HG02943 (cell line): ENCODE results near the gene MAP2K1.
"Not testable (repeated sequence)": the region's sequence is repeated elsewhere in the genome, so short reads cannot be mapped to it uniquely, and the experiment has no call there.

Experiments used
- ATAC-seq: cut with Tn5 transposase; IDR thresholded peaks from one replicate; pipeline ENCODE4 v1.9.1; 2021; ENCODE audit warnings: mild to moderate bottlenecking, low read depth, moderate library complexity; ENCODE audit not compliant: unreplicated experiment

MAP2K1 gene

GRCh38 chr15:66419471-66419870, 32.8 kb downstream of the MAP2K1 start:
- no peak for ATAC-seq

- no peak for ATAC-seq
These were observed 35.6 kb downstream of the MAP2K1 start for GRCh38 chr15:66422347-66422746.

GRCh38 chr15:66423149-66423548, 36.4 kb downstream of the MAP2K1 start:
- ATAC-seq: no peak

- no peak for ATAC-seq
These were observed 38.4 kb downstream of the MAP2K1 start for GRCh38 chr15:66424963-66425612.

GRCh38 chr15:66425837-66426236, 39.1 kb downstream of the MAP2K1 start:
- ATAC-seq: no peak

- ATAC-seq: no peak
These were observed 42.4 kb downstream of the MAP2K1 start for GRCh38 chr15:66429117-66429516.

GRCh38 chr15:66429546-66429945, 42.8 kb downstream of the MAP2K1 start:
- no peak for ATAC-seq

GRCh38 chr15:66430627-66431255, 44.0 kb downstream of the MAP2K1 start:
- no peak for ATAC-seq

- ATAC-seq: no peak
These were observed 47.0 kb downstream of the MAP2K1 start for GRCh38 chr15:66433726-66434125.

- no peak for ATAC-seq
These were observed 53.8 kb downstream of the MAP2K1 start for GRCh38 chr15:66440501-66440900.

- ATAC-seq: no peak
These were observed 65.7 kb downstream of the MAP2K1 start for GRCh38 chr15:66452420-66452819.

- no peak for ATAC-seq
These were observed 66.4 kb downstream of the MAP2K1 start for GRCh38 chr15:66452971-66453580.

GRCh38 chr15:66454143-66454542, 67.4 kb downstream of the MAP2K1 start:
- ATAC-seq: no peak

- no peak for ATAC-seq
These were observed 69.5 kb downstream of the MAP2K1 start for GRCh38 chr15:66456211-66456610.

GRCh38 chr15:66459818-66460615, 73.3 kb downstream of the MAP2K1 start:
- no peak for ATAC-seq

- ATAC-seq: not testable (repeated sequence)
These were observed 74.6 kb downstream of the MAP2K1 start for GRCh38 chr15:66461294-66461693.

GRCh38 chr15:66461917-66462316, 75.2 kb downstream of the MAP2K1 start:
- ATAC-seq: no peak

GRCh38 chr15:66462627-66463026, 75.9 kb downstream of the MAP2K1 start:
- no peak for ATAC-seq

GRCh38 chr15:66465294-66465693, 78.6 kb downstream of the MAP2K1 start:
- not testable (repeated sequence) for ATAC-seq

- not testable (repeated sequence) for ATAC-seq
These were observed 80.7 kb downstream of the MAP2K1 start for GRCh38 chr15:66467162-66468040.
